NT2/D1 (cell line): ENCODE measurements around the gene TMEM86A.

Source experiments
- SUZ12 ChIP-seq: IDR thresholded peaks from 2 replicates; pipeline ENCODE4 v1.6.1; 2011; ENCODE audit not compliant: insufficient read length, insufficient read depth; ENCODE audit errors: extremely low read depth
- YY1 ChIP-seq: IDR thresholded peaks from 2 replicates; pipeline ENCODE4 v1.6.1; 2011; ENCODE audit not compliant: insufficient read length, insufficient read depth
- ZNF274 ChIP-seq: IDR thresholded peaks from 2 replicates; pipeline ENCODE4 v1.6.1; 2011; ENCODE audit warnings: mild to moderate bottlenecking, low read depth, low read length

DNA sequence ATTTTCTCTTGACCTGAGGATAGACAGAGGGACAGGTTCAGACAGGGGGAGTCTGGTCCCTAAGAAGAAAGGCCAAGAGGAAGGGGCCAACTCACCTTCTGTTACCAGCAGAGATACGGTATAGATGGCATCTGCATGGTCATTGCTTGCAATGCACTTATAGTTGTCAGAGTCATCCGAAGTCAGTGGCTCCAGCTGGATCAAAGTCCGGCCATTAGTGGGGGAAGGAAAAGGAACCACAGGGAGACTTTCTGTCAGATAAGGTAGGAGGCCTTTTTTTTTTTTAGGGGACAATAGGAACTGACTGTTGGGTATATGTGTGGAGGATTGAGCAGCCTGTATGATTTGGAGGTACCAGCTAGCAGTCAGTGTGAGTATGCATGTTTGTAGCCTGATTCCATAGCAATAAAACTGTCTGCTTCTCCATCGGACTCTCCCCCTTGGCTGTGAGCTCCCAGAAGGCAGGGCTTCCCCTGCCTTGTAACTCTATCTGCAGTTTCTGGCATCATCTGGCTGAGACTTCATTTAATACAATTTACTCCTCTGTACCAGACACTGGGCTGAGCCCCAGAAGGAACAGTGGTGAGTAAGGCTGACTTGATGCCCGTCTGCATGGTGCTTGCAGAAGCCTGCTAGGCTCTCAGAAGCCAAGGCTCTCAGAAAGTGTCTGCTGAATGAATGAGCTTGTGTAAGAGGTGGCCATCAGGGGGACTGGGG lies 21.7 kb downstream of the TMEM86A start:
- TF ChIP-seq SUZ12 (no peak), ZNF274 (no peak), YY1 (no peak)
